Umbilical cord (tissue), 2 donors: ENCODE measurements around the gene SGTA. TPM values are rescaled to one million over a fixed set of nuclear protein-coding genes. Genes with fewer than 3 reads are reported as not detected.
A peak's percentile ranks its signal among the peaks of the same experiment; 100 is the strongest.

Experiments
- DNase-seq: peaks from one replicate; pipeline ENCODE4 v3.0.0-alpha.2; 2015; ENCODE audit warnings: low spot score
- total RNA-seq: library from RNA; depleted of rRNA; stranded (reverse); fragments of >200 nt; gene quantifications from one replicate; pipeline ENCODE4 v1.2.3, GENCODE V29; 2014; ENCODE audit warnings: low replicate concordance; ENCODE audit not compliant: insufficient read depth

The SGTA gene
- total RNA-seq, 1 donor from 2014 or later = 21.4 TPM

GRCh38 chr19:2726904-2727639, 56.0 kb downstream of the SGTA start:
- DNase-seq = no peak

- DNase-seq = no peak
These were observed 56.8 kb downstream of the SGTA start for GRCh38 chr19:2726160-2726855.

- DNase-seq = no peak
These were observed 58.9 kb downstream of the SGTA start for GRCh38 chr19:2724148-2724557.

GRCh38 chr19:2723747-2724146, 59.3 kb downstream of the SGTA start:
- no peak for DNase-seq

- DNase-seq = no peak
These were observed 59.7 kb downstream of the SGTA start for GRCh38 chr19:2723345-2723715.

GRCh38 chr19:2722541-2723344, 60.3 kb downstream of the SGTA start:
- DNase-seq = peak; percentile 74

- DNase-seq = no peak
These were observed 61.2 kb downstream of the SGTA start for GRCh38 chr19:2721570-2722540.

GRCh38 chr19:2720777-2721569, 62.1 kb downstream of the SGTA start, which contains the start of gene DIRAS1:
DIRAS1 (minus strand) TSS chr19:2721372; CDS start chr19:2717806, 3,566 bp downstream.
- DNase-seq = no peak

- DNase-seq = no peak
These were observed 62.9 kb downstream of the SGTA start for GRCh38 chr19:2719920-2720776.

GRCh38 chr19:2719232-2719735, 63.8 kb downstream of the SGTA start:
- no peak for DNase-seq

GRCh38 chr19:2717638-2718541, 65.2 kb downstream of the SGTA start:
- no peak for DNase-seq

- DNase-seq = no peak
These were observed 66.1 kb downstream of the SGTA start for GRCh38 chr19:2716722-2717637.

- no peak for DNase-seq
These were observed 66.8 kb downstream of the SGTA start for GRCh38 chr19:2716275-2716650.

GRCh38 chr19:2715470-2716274, 67.4 kb downstream of the SGTA start:
- DNase-seq = no peak

GRCh38 chr19:2714531-2715269, 68.4 kb downstream of the SGTA start:
- DNase-seq = no peak
